ENCODE data around the gene STK33. TPM values are rescaled to one million over a fixed set of nuclear protein-coding genes. Genes with fewer than 3 reads are reported as not detected.

The STK33 gene
- not detected in 2 replicates for total RNA-seq (2014; rRNA removed; shearing (Covaris generic))

GRCh38 chr11:8593935-8594909, at the start of gene STK33:
STK33 (minus strand) TSS chr11:8594228; CDS start chr11:8474905, 119,323 bp downstream.

Small RNA genes lying within 50 kb of the gene (small RNA-seq; reads per million reads assigned to genes)
- not detected for gene RF00601

Other genes with a start within 250 kb of the STK33 start
- gene TRIM66, start 88.4 kb upstream of the STK33 start, total RNA-seq (2014; rRNA removed; shearing (Covaris generic)) = 8.1 and 13.6 TPM in 2 replicates
- gene RPL27A, start 88.6 kb upstream of the STK33 start, total RNA-seq (2014; rRNA removed; shearing (Covaris generic)) = 1,933 and 1,952 TPM in 2 replicates